ENCODE measurements around the gene ZCCHC24.

The ZCCHC24 gene

DNA sequence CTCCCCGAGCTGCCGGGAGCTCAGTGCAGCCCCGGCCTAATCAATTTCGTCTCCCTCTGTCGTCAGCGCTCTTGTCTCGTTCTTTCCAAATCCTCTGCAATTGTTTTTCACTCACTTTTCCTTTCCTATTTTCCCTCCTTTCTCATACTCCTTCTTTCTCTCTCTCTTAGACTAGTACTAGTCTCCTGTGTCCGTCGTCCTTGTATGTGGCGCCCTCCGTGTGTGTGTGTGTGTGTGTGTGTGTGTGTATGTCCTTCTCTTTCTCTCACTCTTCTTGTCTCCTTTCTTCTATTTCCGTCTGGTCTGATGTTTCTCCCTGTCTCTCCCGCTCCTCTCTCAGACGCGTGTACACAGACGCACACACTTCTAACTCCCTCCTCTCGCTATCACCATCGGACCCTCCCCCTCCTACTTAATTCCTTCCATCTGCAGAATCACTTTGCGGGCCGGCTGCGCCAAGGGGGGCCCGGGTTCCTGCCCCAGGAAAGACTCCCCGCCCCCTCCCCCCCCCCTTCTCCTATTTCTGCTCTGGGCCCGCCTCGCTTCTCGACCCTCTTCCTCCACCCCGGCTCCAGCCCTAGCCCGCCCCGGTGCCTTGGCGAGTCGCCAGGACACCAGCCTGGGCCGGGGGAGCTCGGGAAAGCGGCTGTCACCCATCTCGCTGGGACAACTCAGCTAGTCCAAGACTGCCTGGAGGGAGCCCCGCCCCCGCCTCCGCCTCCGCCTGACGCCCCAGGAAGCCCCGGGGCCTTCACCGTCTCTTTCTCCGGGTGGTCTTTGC, 743 bp upstream of the ZCCHC24 start:
- no peak for DNase-seq (ENCODE audit: insufficient read length, low spot score)
- FAIRE-seq, result no peak

DNA sequence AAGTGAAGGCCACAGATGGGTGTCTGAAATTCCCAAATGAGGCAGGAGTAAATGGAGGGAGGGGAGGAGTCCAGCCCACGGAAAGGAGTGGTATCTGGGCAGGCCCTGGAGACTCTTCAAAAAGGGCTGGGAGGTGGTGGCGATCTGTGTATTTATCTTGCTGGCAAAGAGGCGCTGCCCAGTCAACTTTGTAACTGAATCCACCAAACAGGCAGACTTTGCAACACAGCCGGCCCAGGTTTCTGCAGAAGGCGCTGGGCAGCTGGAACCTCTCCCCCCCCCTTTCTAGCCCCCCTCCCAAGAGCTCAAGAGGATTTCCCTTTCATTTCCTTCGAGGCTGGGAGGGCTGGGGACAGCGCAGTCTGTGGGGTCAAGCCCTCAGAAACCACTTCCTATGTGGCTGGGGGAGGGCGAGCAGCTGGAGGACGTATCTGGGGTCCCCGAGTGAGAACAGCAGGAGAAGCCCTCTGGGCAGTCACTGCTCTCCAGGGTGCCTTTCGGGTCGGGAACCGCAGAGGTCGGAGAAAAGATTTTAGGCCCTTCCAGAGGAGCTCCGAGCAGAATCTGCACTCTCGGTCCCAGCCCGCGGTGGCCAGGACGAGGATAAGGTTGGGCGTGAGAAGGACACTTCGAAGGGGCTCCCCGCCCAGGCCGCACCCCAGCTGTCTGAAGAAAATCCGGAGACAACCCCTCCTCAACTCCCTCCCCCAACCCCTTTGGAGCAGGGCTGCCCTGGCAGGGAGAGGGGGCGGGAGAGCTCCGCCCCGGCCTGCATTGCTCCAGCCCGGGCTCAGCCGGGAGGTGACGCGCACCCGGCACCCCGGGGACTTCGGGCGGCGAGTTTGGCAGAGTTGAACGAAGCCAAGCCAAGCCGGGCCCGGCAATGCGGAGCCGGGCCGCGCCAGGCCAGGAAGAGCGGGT, 965 bp downstream of the ZCCHC24 start:
- DNase-seq (ENCODE audit: insufficient read length, low spot score) (no peak), FAIRE-seq (no peak)
- TF ChIP-seq, protein P1, sequence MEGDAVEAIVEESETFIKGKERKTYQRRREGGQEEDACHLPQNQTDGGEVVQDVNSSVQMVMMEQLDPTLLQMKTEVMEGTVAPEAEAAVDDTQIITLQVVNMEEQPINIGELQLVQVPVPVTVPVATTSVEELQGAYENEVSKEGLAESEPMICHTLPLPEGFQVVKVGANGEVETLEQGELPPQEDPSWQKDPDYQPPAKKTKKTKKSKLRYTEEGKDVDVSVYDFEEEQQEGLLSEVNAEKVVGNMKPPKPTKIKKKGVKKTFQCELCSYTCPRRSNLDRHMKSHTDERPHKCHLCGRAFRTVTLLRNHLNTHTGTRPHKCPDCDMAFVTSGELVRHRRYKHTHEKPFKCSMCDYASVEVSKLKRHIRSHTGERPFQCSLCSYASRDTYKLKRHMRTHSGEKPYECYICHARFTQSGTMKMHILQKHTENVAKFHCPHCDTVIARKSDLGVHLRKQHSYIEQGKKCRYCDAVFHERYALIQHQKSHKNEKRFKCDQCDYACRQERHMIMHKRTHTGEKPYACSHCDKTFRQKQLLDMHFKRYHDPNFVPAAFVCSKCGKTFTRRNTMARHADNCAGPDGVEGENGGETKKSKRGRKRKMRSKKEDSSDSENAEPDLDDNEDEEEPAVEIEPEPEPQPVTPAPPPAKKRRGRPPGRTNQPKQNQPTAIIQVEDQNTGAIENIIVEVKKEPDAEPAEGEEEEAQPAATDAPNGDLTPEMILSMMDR (IDR thresholded peaks at IDR 0.05; ENCODE audit: insufficient read depth, missing control alignments), result no peak

More for the DNA sequence above, 743 bp upstream of the ZCCHC24 start:
- TF ChIP-seq, protein P1 (IDR thresholded peaks at IDR 0.05; ENCODE audit: insufficient read depth, missing control alignments), result no peak

DNA sequence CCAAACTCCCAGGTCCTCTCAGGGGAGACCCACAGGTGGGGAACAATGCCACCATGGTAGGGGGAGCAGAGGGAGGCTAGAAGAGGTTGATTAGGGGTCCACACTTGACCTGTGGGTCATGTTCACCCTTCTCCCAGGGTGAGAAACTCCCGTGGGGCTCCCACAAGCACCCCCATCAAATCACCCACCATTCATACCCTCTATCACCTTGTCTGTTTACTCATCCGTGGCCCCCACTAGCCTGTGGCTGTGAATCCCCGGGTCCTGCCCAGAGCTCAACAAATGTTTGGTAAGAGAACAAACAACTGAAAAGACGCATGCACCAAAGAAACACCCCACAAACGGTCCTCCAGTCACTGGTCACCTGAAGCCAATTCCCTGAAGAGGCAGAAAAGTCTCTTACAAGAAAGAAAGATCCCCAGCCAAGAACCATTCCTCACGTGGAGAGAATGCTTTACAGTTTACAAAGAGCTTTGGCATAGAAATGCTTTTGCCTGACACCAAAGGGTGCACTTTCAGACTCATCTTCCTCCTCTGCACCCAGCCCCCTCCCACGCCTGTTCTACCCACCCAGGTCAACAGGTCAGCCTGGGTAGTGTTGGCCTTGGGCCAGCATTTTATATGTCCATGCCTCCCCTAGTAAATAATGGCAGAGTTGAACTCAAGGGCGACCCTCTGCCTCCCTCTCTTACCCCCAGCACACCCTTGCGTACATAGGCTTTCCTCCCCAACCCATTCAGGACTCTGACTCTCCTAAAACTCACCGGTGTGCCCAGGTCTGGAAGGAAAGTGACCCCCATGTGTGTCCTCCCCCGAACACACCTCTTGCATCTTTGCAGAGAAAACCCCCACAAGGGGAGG, 1.9 kb downstream of the ZCCHC24 start:
- FAIRE-seq (no peak), DNase-seq (ENCODE audit: insufficient read length, low spot score) (no peak)
- TF ChIP-seq, protein P1 (IDR thresholded peaks at IDR 0.05; ENCODE audit: insufficient read depth, missing control alignments), result no peak

DNA sequence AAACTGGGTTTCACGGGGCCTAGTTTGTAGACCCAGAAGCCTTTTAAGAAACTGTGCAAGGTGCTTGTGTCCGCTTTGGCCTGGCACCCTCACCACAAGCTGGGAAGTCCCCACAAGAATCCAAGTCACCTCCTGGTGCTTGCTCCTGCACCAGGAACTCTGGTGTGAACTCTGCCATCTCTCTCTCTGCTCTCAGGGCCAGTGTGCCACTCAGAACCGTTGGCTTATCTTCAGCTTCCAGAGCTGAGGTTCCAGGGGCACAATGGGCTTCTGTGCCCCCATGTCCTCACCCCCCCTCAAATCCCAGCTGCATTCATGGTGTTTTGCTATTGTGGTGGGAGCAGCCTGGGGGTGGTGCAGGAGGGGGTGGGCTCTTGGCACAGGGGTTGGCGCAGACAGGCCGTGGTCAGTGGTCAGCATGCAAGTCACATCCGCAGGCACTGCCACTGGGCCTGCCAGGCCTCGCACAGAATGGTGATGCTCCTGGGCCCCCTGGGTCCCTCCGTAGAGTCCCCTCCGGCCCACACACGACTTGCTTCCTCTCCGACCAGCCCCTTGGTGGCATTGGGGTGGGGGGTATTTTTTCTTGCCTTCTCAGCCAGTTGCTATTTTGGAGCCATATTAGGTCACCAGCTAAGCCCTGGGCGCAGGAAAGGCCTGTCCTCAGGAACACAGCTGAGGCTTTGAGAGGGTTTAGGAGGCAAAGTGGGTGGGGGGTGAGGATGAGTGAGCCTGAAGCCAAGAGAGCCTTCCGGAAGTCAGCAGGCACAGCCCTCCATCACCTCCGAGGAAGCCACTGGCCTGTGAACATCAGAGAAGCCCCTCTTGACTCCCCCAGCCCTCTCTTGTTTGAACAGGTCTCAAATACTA, 3.0 kb downstream of the ZCCHC24 start:
- DNase-seq (ENCODE audit: insufficient read length, low spot score) (no peak), FAIRE-seq (no peak)
- TF ChIP-seq, protein P1 (IDR thresholded peaks at IDR 0.05; ENCODE audit: insufficient read depth, missing control alignments), result no peak

DNA sequence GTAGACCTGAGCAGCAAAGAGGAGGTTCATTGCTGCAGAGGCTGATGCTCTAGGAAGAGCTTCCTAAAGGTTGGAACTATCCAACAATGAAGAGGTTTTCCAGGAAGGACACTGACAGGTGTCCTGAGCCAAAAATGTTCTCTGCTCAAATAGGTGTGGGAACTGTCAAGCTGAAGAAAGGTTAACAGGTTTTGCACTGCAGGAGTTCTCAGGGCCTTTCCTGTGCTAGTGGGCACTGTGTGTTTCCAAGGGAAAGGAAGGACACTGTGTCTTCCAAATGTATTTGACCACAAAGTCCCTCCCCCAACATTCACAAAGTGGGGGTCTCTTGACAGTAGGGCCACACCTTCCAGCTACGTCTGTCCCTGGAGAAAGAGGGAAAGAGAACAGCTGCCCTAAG, 4.0 kb downstream of the ZCCHC24 start:
- TF ChIP-seq, protein P1 (IDR thresholded peaks at IDR 0.05; ENCODE audit: insufficient read depth, missing control alignments), result no peak
- FAIRE-seq (no peak), DNase-seq (ENCODE audit: insufficient read length, low spot score) (no peak)

DNA sequence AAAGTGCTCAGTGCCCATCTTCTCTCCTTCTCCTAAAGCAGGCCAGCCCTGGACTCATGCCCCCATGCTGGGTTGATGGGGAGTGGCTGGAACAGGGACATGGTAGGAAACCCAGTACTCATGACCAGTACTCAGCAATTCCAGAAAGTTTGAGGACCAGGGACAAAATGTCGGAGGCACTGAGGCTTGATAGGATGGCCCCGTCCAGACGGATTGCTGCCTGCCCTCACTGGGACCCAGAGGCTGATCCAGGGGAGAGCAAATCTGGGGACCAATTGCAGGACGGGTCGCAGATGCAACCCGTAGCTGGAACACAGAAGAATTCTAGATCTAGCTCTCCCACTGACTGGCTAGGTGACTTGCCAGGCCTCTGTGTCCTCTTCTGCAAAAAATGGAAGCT, 5.1 kb downstream of the ZCCHC24 start:
- FAIRE-seq (no peak), DNase-seq (ENCODE audit: insufficient read length, low spot score) (no peak)
- TF ChIP-seq, protein P1 (IDR thresholded peaks at IDR 0.05; ENCODE audit: insufficient read depth, missing control alignments), result no peak

Measured in D721Med (cell line).